Activated T-helper 9 cell treated with anti-CD3 and anti-CD28 coated beads, Interleukin-2, amount 50 U/mL, for 16 hours (primary cell): ENCODE data around the gene EFTUD2.

Experiments used
- DNase-seq: peaks from one replicate; pipeline ENCODE4 v3.0.0-alpha.2; 2020; ENCODE audit warnings: low read depth

Gene EFTUD2

DNA sequence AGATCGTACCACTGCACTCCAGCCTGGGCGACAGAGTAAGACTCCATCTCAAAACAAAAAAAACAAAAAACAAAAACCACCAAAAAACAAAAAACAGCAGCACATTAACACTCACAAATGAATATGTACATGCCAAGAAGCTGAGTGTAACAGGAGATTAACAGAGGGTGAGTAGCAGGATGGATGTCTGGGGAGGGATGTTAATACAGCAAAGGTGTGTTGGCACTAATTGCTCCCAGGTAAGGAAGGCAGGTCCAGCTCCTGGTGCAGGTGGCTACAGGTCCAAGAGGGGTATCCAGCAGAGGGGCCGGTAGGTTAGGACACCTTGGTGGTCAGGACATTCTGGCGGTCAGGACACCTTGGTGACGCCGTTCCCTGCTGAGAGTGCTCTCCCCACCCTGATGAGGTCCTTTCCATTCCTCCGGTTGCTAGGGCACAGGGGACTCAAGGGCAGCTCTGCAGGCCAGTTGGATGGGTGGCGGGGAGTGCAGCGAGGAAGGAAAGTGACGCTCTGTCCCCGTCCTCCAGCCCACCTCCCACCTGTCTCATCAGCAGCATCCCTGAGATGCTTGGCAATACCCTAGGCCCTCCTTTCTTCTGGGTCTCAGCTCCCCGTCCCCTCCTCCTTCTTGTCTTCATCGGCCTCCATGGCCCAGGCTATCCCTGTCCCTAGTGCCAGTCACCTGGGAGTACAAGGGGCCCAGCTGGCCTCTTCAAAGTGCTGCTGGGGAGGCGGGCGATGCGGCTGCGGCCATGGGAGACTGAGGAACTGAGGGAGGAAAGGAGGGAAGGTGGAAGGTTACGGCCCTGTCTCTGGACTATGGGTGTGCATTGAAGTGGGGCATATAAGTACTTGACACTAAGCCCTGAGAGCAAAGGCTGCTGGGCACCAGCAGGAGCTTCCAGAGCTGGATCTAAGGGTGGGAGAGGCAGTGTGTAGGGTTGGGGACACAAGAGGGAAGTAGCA lies 26.8 kb upstream of the EFTUD2 start:
- no peak for DNase-seq

DNA sequence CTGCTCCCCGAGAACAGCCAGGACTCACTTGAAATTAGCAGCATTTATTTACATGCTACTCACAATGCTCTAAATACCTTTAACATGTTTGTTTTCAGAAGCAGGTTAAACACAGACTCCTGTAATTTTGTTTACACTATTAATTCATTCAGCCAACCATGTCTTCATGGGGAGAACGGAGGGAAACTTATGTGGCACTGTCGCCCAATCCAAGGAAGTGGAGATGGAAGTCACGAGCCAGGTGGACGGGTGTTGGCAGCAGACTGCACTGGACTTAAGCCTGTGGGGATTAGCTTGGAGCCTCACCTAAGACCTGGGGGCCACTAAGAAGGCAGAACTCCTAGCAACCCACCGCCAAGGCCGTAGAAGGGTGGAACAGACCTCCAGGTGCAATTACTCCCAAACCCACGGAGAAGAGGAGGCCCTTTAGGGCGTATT lies 24.9 kb upstream of the EFTUD2 start:
- DNase-seq: no peak

DNA sequence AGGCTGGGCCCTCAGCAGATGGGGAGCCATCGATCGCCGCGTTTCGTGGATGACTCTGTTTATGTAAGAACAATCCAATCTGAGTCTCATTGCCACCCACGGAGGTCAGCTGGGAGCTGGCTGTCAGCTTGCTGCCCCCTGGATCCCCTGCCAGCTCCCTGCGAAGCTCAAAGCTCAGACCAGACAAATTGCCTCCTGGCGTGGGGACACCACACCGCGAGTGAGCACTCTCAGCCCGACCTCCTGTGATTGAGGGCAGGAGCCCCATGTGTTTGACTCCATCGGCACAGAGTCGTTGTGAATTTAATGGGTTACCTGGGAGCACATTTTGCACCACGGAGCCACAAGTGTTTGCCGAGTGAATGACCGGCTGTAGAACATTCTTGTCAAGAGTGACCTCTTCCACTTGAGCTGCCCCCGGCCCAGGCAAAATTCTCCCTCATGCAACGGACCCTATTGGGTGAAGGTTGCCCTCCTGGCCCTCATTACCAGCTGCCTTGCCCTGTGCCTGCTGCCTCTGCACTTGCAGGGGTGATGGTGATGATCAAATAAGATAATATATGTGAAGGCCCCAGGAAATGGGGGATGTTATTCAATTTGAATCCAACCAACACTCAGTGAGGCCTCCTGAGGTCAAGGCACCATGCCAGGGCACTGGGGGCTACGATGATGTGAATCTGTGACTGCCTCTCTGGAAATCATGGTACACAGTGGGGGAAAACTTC lies 23.7 kb upstream of the EFTUD2 start:
- DNase-seq: no peak

DNA sequence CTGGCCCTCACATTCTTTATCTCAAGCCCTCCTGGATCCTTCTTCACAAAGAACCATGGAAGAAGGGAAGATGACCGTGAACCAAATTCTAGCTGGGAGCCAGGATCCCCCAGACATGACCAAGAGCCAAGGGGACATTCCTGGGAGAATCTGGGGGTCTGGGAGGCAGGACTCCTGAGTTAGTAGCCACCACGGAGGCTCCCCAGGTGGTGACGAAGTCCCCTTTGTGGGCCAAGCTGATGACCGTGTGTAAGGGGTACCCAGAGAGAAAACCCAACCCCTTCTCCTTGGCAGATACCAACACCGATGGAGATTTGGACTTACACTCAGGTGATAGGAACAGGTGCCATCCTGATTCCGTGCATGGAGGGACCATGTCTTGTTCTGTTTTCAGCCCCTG lies 22.9 kb upstream of the EFTUD2 start:
- no peak for DNase-seq

DNA sequence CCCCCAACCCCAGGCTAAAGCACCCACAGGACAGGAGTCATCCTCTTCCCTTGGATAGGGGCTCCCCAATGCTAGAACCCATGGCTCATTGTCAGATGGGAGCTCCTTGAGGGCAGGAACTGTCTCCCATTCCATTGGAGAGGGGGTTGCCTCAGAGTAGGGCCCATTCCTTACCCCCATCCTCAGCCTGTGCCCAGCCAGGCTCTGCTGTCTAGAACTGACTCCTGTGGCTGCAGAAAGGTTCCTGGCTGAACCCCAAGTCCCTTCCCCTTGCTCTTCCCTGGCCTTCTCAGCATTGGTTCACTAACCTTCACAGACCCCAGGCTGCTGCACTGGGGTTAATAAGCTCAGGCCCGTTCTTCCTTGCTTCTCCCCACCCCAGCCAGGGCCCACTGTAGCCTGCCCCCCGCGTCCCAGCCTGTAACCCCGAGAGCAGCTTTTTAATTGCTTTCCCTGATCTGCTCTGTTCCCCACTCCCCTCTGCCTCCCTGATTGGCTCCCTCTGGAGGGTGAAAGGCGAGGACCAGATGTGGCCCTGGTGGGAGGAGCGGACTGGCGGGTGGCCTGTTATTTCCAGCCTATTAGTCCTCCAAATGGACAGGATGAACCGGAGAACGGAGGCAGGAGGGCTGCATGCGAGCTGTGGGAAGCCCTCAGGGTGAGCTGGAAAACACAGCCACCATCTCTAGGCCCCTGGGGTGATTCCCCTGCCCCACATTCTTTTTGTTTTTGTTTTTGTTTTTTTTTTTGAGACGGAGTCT lies 22.1 kb upstream of the EFTUD2 start:
- no peak for DNase-seq

DNA sequence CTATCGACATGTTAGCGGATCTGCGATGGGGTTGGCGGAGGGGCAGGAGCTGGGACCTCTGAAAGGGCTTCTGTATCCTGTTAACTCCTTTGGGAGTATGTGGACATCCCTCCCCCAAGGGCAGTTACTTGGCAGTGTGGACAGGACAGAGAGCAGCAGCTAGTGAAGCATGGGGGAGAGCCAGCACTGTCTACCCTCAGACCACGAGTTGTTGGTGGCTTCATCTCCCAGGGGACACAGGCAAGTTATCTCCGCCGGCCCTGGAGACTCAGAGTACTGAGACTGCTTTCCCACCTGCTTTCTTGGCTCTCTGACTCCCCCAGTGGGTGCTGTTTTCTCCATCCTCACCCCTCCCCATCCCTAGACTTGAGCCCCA lies 21.3 kb upstream of the EFTUD2 start:
- DNase-seq: no peak

DNA sequence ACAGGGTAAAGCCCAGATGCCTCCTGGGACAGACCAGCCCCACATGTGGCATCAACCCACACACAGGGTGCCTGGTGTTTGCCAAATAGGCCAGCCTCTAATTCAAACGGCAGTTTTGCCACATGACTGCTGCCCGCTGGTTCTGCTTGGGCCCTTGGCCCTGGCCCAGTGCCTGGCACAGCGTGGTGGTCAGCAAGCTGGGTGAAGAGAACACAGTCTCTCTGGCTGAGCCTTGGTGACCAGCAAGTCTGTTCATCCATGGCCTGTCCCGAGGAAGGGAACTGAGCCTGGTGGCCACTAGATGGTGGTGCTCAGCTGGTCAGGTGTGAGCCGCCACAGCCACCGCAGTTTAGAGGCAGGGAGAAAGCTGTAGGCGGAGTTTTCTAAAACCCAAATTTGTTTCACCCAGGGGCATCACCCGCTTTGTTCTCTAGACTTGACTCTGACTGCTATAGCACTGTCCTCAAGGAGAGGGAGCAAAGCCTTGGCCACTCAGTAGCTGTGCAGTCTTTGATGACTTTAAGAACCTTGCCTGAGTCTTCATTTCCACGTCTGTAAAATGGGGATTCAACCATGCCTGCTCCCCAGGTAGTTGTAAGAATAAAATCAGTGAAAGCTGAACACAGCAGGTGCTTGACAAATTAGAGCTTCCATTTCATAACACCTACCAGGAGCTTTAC lies 20.8 kb upstream of the EFTUD2 start:
- DNase-seq: peak; percentile 26

DNA sequence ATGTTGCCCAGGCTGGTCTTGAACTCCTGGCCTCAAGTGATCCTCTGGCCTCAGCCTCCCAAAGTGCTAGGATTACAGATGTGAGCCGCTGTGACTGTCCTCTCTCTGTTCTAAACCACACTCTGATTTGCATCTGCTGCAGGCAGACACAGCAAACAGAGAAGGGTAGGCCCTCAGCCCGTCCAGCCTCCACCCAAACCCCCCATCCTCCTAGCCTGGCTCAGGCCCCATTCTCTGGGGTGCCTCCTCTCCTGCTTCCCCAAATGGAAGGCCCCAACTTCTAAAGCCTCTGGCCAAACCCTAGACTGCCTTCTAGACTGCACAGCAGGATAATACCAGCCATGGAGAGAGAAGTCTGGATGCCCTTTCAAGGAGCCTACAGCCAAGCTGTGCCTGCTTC lies 20.2 kb upstream of the EFTUD2 start:
- no peak for DNase-seq

DNA sequence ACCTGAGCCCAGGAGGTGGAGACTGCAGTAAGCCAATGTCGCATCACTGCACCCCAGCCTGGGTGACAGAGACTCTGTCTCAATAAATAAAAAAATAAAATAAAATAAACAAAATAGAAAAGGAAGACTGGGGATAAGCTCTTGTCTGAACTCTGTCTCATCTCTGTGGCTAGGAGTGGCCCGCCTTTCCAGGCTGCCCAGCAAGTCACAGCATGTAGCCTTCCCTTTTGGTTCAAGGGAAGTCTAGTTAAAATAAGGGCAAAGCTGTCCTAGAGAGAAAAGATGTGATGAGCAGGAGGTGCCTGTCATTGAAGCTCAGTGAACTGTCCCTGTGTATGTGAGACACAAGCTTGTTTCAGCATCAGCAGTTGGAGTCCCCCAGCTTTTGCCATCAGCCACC lies 18.8 kb upstream of the EFTUD2 start:
- DNase-seq: no peak

DNA sequence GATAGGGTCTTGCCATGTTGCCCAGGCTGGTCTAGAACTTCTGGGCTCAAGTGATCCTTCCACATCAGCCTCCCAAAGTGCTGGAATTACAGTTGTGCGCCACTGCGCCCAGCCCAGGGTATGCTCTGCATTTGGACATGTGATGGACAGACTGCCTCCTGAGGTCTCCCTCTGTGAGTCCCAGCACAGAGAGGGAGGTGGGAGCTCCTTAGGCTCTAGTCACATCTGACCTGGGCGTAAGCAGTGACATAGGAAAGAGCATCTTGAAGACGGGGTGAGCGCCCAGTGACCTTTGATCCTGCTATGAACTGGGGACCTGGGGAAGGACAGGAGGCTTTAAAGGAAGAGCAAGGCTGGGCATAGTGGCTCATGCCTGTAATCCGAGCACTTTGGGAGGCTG lies 18.2 kb upstream of the EFTUD2 start:
- no peak for DNase-seq

DNA sequence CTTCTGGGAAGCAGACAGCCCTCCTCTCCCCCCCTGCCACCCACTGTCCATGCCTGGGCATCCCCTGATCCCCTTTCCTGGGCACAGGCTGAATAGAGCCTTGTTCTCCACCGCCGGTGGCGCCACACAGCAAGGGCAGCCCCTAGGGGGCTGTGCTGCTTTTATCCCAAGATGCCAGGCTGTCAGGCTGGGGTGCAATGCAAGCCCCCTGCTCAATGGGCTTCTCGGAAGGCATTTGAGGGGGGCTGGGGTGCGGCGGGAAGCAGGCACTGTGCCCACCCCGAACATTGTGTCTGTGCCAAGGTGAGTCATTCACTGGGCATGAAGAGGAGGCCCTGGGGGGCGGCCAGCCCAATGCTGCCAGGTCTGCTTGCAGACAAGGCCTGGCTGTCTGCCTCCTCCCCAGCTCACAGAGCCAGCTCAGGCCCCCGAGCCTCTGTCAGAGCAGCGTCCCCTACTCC lies 17.6 kb upstream of the EFTUD2 start:
- DNase-seq: no peak

DNA sequence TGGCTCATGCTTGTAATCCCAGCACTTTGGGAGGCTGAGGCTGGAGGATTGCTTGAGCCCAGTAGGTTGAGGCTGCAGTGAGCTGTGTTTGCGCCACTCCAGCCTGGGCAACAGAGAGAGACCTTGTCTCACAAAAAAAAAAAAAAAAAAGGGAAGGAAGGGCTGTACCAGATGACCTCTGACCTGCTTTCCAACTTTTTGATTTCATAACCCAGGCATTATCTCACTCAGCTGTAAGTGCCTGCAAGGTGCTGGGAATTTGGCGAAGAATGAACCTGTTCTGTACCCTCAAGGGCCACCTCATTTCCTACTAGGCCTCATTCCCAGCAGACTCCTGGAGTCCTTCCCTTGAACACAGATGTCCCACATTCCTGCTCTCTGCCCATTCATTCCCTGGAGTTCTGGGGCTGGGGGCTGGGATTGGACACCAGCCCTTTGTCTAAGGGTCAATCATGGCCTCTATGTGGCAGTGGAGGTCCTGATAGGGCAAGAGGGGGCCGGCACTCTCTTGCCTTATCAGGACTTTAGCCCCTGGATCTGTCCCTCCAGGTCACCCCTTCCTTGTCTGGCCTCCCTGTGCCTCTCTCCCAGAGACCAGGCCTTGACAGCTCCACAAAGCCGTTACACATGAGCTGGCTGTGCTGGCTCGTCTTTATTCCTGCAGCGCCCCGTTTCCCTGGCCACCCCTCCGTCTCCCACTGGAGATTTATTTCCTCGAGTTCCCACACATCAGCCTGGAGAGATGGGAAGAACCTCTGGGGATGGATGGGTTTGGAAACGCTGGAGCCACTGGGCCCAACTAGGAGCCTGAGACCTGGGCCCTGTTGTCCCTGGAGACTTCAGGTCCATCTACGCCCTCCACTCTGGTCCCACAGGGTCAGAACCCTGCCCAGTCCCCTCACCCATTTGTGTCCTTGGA lies 16.9 kb upstream of the EFTUD2 start:
- DNase-seq: no peak

DNA sequence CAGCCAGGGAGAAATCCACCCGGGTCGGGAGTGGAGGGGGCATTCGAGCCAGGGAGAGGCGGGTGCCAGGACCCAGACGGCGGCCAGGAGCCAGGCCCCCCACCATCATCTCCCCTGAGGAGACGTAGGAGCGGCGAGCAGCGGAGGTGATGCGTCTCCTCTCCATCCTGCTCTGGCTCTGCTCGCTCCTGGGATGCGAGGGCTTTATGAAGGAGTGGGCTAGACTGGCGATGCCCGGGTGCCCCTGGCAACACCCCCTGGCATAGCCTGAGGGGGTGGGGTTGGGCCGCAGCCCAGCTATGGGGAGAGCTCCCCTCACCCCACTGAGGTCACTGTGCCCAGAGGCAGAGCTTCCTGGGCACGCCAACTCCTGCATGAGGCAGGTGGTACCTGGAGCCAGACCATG lies 16.1 kb upstream of the EFTUD2 start, which contains the start of gene GFAP:
TSS of gene GFAP (minus strand) at position 180 of the 406 bp plus-strand sequence. CDS start at position 166, 14 bp downstream.
- no peak for DNase-seq

DNA sequence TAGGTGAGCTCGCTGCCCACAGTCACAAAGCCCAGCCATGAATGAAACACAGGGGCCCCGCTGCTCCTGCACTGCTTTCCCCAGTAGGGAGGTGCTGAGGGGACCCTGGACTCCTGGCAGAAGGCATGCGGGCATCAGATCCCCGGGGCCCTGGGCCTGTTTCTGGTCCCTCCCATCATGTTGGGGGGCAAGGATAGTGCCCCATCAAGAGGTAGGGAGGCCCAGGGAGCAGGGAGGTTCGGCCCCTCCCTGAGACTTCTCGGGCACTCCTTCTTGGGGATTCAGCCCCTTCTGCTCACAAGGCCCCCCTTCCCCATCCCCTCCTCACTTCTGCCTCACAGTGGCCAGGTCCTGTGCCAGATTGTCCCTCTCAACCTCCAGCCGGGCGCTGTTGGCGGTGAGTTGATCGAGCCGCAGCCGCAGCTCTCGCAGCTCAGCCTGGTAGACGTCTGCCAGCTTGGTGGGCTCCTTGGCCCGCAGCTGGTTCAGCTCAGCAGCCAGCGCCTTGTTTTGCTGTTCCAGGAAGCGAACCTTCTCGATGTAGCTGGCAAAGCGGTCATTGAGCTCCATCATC lies 15.5 kb upstream of the EFTUD2 start:
- DNase-seq: no peak

DNA sequence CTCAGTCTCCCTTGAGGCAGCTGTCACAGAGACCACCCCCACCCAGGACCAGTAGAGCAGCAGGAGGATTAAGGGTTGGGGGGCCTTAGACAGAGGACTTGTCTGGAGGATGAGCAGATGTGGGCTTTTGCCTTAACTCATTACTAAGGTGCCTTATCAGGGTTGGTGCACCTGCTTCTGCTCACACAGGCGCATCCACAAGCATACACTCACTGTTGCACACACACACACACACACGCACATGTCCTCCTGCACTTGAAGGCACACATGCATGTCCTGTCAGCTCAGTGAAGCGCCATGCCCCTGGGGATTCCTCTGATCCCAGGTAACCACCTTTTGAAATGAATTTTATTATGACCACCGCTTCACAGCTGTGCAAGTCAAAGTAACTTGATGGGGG lies 14.9 kb upstream of the EFTUD2 start:
- no peak for DNase-seq

DNA sequence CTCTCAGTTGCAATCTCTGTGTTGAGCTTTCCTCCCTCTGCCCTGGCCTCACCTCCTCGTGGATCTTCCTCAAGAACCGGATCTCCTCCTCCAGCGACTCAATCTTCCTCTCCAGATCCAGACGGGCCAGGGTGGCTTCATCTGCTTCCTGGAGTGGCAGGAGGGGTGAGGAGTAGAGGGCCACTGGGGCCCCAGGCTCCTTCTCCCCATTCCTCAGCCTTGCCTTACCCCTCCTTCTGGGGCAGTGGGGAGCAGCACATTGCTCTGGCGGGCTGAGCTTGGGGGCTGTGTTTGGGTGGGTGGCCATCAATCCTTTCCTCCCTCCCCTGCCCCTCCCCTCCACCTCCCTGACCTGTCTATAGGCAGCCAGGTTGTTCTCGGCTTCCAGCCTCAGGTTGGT lies 14.4 kb upstream of the EFTUD2 start:
- DNase-seq: no peak

DNA sequence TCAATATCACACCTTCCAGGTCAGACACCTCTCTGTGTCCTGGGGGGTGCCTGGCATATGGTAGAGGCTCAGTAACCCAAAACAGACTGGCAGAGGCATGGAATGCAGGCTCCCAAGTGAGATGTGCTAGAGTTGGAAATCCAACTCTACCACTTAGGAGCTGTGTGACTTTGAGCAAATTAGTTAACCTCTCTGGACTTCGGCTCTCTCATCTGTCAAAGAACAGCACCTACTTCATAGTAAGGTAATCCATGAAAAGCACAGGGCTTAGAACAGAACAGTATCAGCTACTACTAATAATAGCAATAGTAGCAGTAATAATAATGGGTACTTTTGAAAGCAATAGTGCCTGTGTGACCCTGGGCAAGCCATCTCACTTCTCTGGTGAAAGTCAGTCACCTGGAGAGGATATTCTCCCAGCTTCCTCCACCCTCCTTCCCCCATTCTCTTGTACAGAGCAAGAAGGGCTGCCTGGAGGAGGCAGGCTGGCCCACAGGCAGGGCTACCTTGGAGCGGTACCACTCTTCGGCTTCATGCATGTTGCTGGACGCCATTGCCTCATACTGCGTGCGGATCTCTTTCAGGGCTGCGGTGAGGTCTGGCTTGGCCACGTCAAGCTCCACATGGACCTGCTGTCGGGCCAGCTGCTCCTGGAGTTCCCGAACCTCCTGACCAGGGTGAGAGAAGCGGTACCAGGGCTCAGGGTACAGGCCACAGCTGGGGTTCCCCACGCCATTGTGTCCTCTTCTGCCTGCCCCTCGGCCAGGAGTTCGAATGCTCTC lies 13.7 kb upstream of the EFTUD2 start:
- DNase-seq: no peak

DNA sequence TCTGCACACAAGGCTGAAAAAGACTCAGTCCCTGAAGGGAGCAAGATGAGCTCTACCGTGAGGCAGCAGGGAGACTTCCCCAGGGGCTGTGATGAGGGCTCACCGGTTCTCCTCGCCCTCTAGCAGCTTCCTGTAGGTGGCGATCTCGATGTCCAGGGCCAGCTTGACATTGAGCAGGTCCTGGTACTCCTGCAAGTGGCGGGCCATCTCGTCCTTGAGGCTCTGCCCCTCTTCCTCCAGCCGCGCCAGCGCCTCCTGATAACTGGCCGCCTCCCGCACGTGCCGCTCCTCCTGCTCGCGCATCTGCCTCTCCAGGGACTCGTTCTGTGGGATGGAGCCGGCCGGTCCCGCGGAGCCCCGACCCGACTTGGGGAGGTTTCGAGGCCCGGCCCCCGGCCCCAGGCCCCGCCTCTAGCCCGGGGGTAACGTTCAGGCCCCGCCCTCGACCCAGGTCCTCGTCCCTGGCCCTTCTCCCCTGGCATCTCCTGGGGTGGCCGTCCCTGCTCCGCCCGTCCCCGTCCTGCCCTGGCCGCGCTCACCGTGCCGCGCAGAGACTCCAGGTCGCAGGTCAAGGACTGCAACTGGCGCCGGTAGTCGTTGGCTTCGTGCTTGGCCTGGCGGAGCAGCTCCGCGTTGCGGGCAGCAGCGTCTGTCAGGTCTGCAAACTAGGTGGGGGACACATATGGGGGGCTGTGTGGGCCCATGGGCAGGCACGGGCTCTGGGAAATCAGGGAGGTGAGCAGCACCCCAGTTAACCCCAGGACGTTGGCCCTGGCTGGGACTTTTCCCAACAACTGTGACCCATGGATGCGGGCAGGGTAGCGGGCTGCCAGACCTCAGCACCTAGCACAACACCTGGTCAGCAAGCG lies 12.1 kb upstream of the EFTUD2 start:
- DNase-seq: peak; percentile 23
